Adrenal gland (tissue), 12 donors: ENCODE measurements around the gene BOD1L1. TPM values are rescaled to one million over a fixed set of nuclear protein-coding genes. Genes with fewer than 3 reads are reported as not detected.

Experiments used
- DNase-seq, 7 donors: peaks; one replicate each; pipeline ENCODE4 v3.0.0-alpha.2; 2019 to 2020
- H3K27ac ChIP-seq, 5 donors: fragments of 200-600 bp; sonication (generic) in 4 of 5; 1 replicate in 3 of 5; 2 replicates in 2 of 5; pipeline versions ENCODE4 v1.5.1 to v1.8.0; 2016 to 2020; ENCODE audit warnings: mild to moderate bottlenecking in 1 of 5
- H3K27me3 ChIP-seq: fragments of 200-600 bp; 2 replicates; pipeline ENCODE4 v1.8.0; 2021
- H3K36me3 ChIP-seq, 2 donors: fragments of 200-600 bp; replicated peaks in 1 of 2; 1 replicate in 1 of 2; 2 replicates in 1 of 2; pipeline versions ENCODE4 v1.5.1 to v1.8.0; 2018 to 2022
- H3K4me1 ChIP-seq, 2 donors: fragments of 200-600 bp; replicated peaks in 1 of 2; 1 replicate in 1 of 2; 2 replicates in 1 of 2; pipeline versions ENCODE4 v1.5.1 to v1.8.0; 2018 to 2021
- H3K4me3 ChIP-seq, 4 donors: fragments of 200-600 bp; sonication (generic) in 3 of 4; one replicate each; pipeline ENCODE4 v1.5.1; 2016 to 2018
- H3K9me3 ChIP-seq, 3 donors: fragments of 200-600 bp; sonication (generic) in 1 of 3; replicated peaks in 1 of 3; 1 replicate in 2 of 3; 2 replicates in 1 of 3; pipeline versions ENCODE4 v1.5.1 to v1.8.0; 2016 to 2021
- POLR2A ChIP-seq, 2 donors: fragments of 450-650 bp; IDR thresholded peaks; one replicate each; pipeline ENCODE4 v1.6.1; 2017; ENCODE audit warnings: antibody characterized with exemption in 2 of 2, mild to moderate bottlenecking in 2 of 2, moderate library complexity in 1 of 2
- WGBS, 4 donors: extraction: QIAGEN DNeasy Blood & Tissue Kit in 2 of 4; methylation state at CpG; one replicate each; pipeline versions ENCODE4 v1.1.5 to v1.1.7; 2013 to 2017; 5-methylcytosine and 5-hydroxymethylcytosine counted together
- intact Hi-C, 2 donors: fragments of 100-400 bp; cut with DNase I; formaldehyde crosslinking; loops; one replicate each; pipeline versions ENCODE4 v1.14.1 to v1.15.0; 2022 to 2023
- polyA plus RNA-seq, 3 donors: library from polyadenylated mRNA; stranded (reverse); fragments of 200-250 nt in 2 of 3; fragments of 350-450 nt in 1 of 3; fragmentation: Illumina TruSeq in 1 of 3; extraction: RNeasy Lipid Tissue Mini Kit (QIAGEN cat#74804) in 1 of 3; gene quantifications; one replicate each; pipeline ENCODE4 v1.2.3, GENCODE V29; 2013 to 2014
- total RNA-seq, 9 donors: library from RNA; depleted of rRNA in 4 of 9; stranded (reverse); fragments of >200 nt in 4 of 9; fragments of 120-200 nt in 1 of 9; fragmentation: NEBNext Ultra II Directional in 1 of 9; extraction: Animal tissue kit (Norgen Biotek cat#: 25700) in 1 of 9; gene quantifications; one replicate each; pipeline versions ENCODE4 v1.1.0 to v1.2.4, GENCODE V29; 2013 to 2023
- TF ChIP-seq, protein P1 (sequence below), 6 experiments: fragments of 450-650 bp in 4 of 6; fragments of 200-600 bp in 2 of 6; sonication (generic) in 1 of 6; IDR thresholded peaks; 1 replicate in 5 of 6; 2 replicates in 1 of 6; pipeline versions ENCODE4 v1.5.1 to v1.8.0; 2016 to 2021; ENCODE audit warnings: antibody characterized with exemption in 6 of 6, mild to moderate bottlenecking in 2 of 6, moderate library complexity in 1 of 6
- donor health status: healthy with polysubstance abuse.
- donor health status: Bipolar disorder and iron deficiency.
- donor health status: DM: yes; HTN: yes; CAD: no.
- donor health status: DM: no; HTN: no; CAD: no.
- donor health status: DM: no; HTN: no; CAD: no.
- donor health status: DM: yes; HTN: yes; CAD: no.

The BOD1L1 gene
- total and polyA plus RNA-seq, 12 donors = 7.4 to 31.0 (median 20.7) TPM

DNA sequence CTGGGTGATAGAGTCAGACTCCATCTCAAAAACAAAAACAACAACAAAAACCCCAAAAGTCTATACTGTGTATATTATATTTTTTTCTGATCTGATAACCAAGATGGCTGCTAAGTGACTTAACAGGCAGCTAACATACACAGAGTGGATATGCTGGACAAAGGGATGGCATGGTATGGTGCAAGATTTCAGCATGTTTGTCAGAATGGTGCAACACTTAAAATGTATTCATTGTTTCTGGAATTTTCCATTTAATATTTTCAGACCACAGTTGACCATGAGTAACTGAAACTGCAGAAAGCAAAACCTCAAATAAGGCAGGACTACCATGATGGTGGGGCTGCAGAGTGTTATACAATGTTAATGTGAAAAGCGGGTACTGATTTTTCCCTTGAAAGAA is 6.1 kb upstream of the BOD1L1 start:
- H3K9me3 ChIP-seq = no peaks in the 10 kb centered on the region
- peaks cover under 1 to 4% of the 10 kb centered on the region in 2 donors for H3K4me1 ChIP-seq
- no peaks in the 10 kb centered on the region for H3K27me3 ChIP-seq
- WGBS, 4 donors = 67 to 89% (median 83%) methylated on average over 1 of the region's 1 CpG
- intact Hi-C loops = no loop called here
- no peak for DNase-seq
- H3K4me3 ChIP-seq = no peak overlapping the region
- TF ChIP-seq, protein P1, sequence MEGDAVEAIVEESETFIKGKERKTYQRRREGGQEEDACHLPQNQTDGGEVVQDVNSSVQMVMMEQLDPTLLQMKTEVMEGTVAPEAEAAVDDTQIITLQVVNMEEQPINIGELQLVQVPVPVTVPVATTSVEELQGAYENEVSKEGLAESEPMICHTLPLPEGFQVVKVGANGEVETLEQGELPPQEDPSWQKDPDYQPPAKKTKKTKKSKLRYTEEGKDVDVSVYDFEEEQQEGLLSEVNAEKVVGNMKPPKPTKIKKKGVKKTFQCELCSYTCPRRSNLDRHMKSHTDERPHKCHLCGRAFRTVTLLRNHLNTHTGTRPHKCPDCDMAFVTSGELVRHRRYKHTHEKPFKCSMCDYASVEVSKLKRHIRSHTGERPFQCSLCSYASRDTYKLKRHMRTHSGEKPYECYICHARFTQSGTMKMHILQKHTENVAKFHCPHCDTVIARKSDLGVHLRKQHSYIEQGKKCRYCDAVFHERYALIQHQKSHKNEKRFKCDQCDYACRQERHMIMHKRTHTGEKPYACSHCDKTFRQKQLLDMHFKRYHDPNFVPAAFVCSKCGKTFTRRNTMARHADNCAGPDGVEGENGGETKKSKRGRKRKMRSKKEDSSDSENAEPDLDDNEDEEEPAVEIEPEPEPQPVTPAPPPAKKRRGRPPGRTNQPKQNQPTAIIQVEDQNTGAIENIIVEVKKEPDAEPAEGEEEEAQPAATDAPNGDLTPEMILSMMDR (IDR thresholded peaks at IDR 0.05) = no peak
- no peak for TF ChIP-seq POLR2A (IDR thresholded peaks at IDR 0.05)
- H3K36me3 ChIP-seq = no peaks in the 10 kb centered on the region
- no peak overlapping the region for H3K27ac ChIP-seq

DNA sequence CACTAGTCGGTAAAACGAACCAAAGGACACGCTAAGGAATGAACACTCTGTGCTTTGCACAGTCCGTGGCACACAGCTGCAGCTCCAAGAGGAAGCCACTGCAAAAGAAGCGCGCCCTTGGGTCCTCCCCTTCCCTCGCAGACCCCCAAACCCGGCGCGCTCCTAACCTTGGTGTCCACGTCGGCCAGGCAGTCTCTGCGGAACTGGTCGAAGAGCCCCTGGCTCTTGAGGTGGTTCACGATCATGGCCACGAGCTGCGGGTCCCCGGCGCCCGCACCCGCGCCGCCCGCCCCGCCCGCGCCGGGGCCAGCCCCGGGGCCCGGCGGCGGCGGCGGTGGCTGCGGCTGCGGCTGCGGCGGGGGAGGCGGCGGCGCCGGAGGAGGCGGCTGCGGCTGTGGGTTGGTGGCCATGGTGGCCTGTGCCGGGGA is 333 bp downstream of the BOD1L1 start:
- Histone ChIP-seq H3K27me3 (no peaks in the 10 kb centered on the region), H3K4me3 (peak overlapping the region; percentile 85 to 96 (median 89)), H3K36me3 (no peaks in the 10 kb centered on the region), H3K4me1 (peaks cover 11 to 34% of the 10 kb centered on the region in 2 donors), H3K9me3 (no peaks in the 10 kb centered on the region), H3K27ac (peak overlapping the region in 4 of 5 donors; percentile 72 to 97 (median 92))
- TF ChIP-seq, protein P1 (IDR thresholded peaks at IDR 0.05) = no peak
- TF ChIP-seq POLR2A (IDR thresholded peaks at IDR 0.05) = no peak
- intact Hi-C loops = no loop called here
- 0 to 1% (median 0%) methylated on average over 6 to 45 of the region's 45 CpGs for WGBS, 4 donors
- peak in 6 of 7 donors; percentile 16 to 57 (median 32) for DNase-seq

DNA sequence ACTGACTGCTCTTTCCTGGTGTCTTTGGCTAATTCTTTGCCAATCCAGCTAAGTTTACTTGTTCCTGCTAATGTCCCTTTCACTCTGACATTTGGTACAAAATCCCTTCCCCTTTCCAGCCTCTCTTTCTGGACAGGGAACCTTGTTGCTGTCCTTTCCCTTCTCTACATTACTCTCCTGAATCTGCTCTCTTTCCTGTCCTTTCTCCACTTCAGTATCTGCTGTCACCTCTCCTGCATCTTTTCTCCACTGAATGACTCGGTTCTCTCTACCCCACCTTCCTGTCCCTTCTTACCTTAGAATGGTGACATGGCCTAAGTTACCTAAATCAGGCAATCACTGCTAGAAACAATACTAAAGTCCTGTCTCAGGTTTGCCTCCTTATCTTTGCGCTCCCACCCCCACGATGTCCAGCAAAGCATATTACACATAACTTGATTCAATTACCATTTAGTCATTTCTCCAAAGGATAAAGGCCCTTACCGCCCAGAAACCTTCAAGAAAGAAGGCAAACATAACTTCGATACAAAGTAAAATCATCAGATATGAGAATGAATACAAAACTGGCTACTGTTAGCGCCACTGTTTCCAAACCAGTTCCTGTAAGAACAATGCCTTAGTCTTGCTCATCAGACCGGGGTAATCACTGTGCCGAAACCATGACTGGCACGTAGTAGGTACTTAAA is 890 bp downstream of the BOD1L1 start:
- Histone ChIP-seq H3K27ac (peak overlapping the region in 2 of 5 donors; percentile 92 to 97), H3K4me3 (peak overlapping the region; percentile 85 to 96 (median 89)), H3K36me3 (no peaks in the 10 kb centered on the region), H3K27me3 (no peaks in the 10 kb centered on the region), H3K4me1 (peaks cover 11 to 34% of the 10 kb centered on the region in 2 donors), H3K9me3 (no peaks in the 10 kb centered on the region)
- no peak for DNase-seq
- intact Hi-C loops = no loop called here
- no peak for TF ChIP-seq POLR2A (IDR thresholded peaks at IDR 0.05)
- TF ChIP-seq, protein P1 (IDR thresholded peaks at IDR 0.05) = no peak
- WGBS, 4 donors = 1 to 5% (median 3%) methylated on average over 9 of the region's 9 CpGs

DNA sequence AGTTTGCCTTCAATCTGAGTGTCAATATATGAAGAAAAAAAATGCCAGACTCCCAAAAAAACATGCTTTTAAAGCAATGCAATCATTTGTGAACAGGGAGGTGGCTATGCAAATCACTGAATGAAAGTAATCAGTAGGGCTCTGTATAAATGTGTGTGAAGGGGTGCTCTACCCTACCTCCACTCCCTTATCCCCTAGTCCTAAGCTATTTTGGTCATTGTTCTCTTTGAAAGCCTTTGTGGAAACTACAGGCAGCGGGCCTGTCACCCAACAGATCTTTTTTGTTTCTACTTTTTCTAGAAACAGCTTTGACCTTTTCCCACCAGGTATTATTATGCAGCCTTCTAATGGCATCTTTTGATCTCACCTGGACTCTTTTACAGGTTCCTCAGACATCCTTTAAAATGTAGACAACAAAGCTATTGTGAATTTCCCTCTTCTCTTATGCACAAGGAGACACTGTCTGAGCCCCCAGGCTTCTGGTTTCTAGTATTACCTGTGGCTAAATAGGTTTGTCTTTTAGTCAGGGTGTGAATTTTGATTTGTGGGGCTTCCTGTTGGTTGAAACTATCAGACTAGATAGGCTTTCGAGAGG is 9.2 kb downstream of the BOD1L1 start:
- intact Hi-C loops = no loop called here
- Histone ChIP-seq H3K27ac (no peak overlapping the region), H3K4me1 (no peaks in the 10 kb centered on the region), H3K36me3 (peaks cover 0 to 42% of the 10 kb centered on the region in 2 donors), H3K9me3 (no peaks in the 10 kb centered on the region), H3K27me3 (no peaks in the 10 kb centered on the region), H3K4me3 (no peak overlapping the region)
- no peak for TF ChIP-seq POLR2A (IDR thresholded peaks at IDR 0.05)
- TF ChIP-seq, protein P1 (IDR thresholded peaks at IDR 0.05) = no peak
- no peak for DNase-seq
- 91 to 93% (median 93%) methylated on average over 2 of the region's 2 CpGs for WGBS, 4 donors
